HG03139 (cell line): Measurements from ENCODE around the gene POLR2E.

Experiments used
- ATAC-seq: cut with Tn5 transposase; IDR thresholded peaks from one replicate; pipeline ENCODE4 v1.9.1; 2021; ENCODE audit not compliant: unreplicated experiment

The POLR2E gene

GRCh38 chr19:1051791-1052190 is 43.4 kb downstream of the POLR2E start:
- no peak for ATAC-seq

DNA sequence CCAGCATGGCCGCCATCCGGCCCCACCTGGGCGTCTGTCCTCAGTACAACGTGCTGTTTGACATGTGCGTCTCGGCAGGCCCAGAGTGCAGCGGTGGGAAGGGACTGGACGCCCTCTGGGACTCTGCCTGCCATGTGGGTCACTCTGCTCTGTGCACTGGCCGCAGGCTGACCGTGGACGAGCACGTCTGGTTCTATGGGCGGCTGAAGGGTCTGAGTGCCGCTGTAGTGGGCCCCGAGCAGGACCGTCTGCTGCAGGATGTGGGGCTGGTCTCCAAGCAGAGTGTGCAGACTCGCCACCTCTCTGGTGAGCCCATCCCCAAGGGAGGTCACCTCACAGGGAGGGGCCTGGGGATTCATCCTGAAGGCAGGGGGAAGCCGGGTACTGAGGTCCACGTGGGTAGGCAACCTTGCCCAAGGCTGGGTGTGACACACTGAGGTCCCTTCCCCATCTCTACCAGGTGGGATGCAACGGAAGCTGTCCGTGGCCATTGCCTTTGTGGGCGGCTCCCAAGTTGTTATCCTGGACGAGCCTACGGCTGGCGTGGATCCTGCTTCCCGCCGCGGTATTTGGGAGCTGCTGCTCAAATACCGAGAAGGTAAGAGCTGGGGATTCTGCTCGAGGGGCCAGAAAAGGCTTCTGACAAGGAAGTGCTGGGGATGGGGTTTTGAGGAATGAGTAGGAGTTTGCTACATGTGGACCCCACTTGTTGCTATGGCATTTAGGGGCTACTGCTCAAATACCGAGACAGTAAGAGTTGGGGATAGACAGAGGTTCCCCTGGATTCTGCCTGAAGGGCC is 44.0 kb downstream of the POLR2E start:
- no peak for ATAC-seq

DNA sequence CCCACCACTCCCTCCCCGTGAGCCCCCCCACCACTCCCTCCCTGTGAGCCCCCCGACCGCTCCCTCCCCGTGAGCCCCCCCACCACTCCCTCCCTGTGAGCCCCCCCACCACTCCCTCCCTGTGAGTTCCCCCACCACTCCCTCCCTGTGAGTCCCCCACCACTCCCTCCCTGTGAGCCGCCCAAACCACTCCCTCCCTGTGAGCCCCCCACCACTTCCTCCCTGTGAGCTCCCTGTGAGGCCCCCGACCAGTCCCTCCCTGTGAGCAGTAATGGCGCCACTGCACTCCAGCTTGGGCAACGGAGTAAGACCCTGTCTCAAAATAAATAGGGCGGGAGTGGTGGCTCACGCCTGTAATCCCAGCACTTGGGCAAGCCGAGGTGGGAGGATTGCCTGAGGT is 45.4 kb downstream of the POLR2E start:
- no peak for ATAC-seq

DNA sequence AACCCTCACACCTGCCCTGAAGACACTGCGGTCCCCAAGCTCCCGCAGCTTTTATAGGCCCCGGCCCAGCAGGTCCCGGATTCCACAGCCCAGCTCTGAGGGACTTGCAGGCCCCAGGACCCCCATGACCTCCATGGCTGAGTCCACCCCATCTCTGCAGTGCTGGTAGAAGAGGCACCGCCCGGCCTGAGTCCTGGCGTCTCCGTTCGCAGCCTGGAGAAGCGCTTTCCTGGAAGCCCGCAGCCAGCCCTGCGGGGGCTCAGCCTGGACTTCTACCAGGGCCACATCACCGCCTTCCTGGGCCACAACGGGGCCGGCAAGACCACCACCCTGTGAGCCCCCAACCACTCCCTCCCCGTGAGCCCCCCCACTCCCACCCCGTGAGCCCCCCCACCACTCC is 46.1 kb downstream of the POLR2E start:
- ATAC-seq, result no peak

DNA sequence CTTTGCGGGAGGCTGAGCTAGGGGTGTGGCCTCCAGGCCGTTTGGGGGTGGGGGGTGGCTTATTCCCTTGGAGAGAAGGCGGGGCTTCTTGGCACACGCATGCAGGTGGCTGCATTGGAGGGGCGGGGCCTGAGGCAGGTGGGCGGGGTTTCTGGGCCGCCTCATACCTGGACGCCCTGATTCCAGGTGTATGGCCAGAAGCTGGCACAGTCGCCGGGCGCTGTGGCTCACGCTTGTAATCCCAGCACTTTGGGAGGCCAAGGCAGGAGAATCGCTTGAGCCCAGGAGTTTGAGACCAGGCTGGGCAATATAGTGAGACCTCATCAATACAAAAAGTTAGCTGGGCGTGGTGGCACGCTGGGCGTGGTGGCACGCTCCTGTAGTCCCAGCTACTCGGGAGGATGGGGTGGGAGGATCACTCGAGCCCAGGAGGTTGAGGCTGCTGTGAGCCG is 47.5 kb downstream of the POLR2E start:
- no peak for ATAC-seq

DNA sequence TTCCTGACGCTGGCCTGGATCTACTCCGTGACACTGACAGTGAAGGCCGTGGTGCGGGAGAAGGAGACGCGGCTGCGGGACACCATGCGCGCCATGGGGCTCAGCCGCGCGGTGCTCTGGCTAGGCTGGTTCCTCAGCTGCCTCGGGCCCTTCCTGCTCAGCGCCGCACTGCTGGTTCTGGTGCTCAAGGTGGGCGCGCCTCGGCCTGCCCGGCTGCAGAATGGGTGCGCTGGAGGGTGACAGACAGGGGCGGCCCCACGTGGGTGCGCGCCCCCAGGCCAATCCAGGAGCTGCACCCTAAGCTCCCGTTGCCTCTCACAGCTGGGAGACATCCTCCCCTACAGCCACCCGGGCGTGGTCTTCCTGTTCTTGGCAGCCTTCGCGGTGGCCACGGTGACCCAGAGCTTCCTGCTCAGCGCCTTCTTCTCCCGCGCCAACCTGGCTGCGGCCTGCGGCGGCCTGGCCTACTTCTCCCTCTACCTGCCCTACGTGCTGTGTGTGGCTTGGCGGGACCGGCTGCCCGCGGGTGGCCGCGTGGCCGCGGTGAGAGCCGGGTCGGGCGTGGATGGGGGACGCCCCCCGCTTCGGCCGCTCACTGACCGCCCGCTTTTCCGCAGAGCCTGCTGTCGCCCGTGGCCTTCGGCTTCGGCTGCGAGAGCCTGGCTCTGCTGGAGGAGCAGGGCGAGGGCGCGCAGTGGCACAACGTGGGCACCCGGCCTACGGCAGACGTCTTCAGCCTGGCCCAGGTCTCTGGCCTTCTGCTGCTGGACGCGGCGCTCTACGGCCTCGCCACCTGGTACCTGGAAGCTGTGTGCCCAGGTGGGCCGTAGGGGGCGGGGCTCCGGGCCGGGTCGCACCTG is 48.1 kb downstream of the POLR2E start:
- ATAC-seq, result no peak

- no peak for ATAC-seq
These were observed 49.0 kb downstream of the POLR2E start for GRCh38 chr19:1046117-1046626.

DNA sequence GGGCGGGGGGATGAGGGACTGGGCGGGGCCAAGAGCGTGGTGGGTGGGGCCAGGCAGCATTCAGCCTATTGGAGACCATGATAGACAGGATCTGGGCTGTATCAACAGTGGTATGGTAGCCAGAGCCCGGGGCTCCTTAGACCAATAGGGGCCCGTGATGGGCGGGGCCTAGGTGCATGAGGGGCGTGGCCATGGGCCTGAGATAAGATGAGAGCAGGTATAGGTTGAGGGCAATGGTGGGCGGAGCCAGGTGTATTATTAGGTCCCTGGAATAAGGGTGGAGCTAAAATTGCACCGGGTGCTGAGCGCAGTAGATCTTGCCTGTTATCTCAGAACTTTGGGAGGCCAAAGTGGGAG is 50.0 kb downstream of the POLR2E start:
- ATAC-seq, result no peak

- no peak for ATAC-seq
These were observed 52.3 kb downstream of the POLR2E start for GRCh38 chr19:1042689-1043511.

DNA sequence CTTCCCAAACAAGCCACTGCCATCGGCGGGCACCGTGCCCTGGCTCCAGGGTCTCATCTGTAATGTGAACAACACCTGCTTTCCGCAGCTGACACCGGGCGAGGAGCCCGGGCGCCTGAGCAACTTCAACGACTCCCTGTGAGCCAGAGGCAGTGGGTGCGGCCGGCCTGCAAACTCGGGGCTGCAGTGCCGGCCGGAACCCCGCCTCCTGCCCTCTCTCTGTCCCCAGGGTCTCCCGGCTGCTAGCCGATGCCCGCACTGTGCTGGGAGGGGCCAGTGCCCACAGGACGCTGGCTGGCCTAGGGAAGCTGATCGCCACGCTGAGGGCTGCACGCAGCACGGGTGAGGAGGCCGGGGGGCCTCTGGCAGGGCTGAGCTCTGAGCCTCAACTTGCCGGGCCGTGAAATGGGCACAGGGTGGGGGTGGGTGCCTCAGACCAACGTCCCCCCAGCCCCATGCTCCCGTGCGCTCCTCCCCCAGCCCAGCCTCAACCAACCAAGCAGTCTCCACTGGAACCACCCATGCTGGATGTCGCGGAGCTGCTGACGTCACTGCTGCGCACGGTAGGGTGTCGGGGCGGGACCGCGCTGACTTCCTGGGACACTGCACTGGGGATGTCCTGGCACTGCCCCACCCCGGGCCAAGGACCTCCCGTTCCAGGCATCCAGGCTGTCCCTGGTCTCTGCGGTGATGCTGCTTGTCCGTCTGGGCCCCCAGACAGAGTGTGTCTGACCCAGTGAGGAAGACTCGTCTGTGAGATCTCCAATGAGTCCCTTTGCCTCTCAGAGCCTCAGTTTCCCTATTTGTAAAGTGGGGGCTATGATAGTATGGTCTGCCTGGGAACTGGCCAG is 53.1 kb downstream of the POLR2E start:
- ATAC-seq, result no peak

GRCh38 chr19:1041272-1041834 is 53.8 kb downstream of the POLR2E start:
- no peak for ATAC-seq

GRCh38 chr19:1040476-1041271 is 54.5 kb downstream of the POLR2E start:
- ATAC-seq, result peak; percentile 40

DNA sequence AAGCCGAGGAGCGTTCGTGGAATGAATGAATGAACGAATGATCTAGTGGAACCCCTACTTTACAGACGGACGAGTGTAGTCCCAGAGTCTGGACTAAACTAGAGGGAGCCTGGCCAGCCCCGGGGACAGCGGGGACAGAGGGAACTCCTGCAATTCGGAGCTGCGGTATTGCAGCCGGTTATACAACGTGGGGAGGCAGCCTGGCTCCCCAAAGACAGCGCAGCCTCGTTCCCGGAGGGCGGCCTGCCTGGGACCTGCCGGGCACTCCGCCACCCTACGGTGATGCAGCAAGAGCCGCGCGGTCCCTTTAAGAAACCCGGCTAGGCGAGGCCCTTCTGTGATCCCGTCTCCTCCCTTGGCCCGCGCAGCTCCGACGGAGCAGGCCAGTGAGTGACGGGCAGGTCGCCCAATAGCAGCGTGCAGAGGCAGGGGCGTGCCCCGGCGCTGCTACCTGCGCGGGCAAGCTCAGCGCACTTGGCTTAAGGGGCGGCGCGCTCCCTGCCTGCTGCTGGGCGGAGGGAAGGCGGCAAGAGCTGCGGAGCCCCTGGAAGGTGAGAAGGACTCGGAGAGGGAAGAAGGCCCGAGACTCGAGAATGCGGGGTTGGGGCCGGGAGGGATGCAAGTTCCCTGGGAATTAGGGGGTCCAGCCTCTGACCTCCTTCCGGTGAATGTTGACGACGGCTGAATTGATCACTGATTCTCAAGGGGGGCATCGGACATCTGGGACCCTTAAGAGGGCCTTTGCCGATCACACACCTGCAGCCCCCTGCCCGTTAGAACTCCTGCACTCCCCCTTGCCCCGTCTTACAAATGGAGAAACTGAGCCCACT is 55.3 kb downstream of the POLR2E start, which contains the start of gene ABCA7:
Gene ABCA7 (plus strand): TSS at position 462 of the 830 bp plus-strand sequence. CDS start 1,255 bp downstream, outside the sequence.
- peak; percentile 62 for ATAC-seq

DNA sequence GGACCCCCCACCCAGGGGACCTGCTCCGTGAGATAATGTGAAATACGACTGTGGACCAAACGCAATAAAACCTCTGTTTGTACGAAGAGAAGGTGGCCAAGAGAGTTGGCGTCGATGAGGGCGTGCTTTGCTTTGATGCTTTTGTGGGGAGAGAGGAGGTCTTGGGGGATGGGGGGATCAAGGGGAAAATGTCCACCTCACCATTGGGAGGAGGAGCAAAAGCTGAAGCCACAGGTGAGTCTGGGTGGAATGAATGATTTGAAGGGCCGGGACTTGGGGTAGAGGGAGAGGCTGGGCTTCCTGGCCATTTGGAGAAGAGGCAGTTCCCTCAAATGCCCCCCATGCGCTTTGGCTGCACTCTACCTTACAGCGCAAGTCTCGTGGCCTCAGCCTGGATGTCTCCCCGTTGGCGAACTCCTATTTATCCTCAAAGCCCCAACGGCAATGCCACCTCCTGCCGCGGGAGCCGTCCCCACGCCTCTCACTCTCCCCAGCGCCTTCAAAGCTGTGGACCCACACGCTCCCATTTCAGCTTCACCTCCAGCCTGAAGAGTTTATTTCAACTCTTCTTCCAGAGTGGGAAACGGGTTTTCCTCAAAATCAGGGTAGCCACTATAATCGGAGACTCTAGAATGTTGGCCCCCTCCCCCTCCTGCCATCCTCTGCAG is 56.1 kb downstream of the POLR2E start:
- no peak for ATAC-seq

GRCh38 chr19:1037621-1038064 is 57.5 kb downstream of the POLR2E start:
- no peak for ATAC-seq
